ENCODE data around the gene AGAP2. TPM values are rescaled to one million over a fixed set of nuclear protein-coding genes. Genes with fewer than 3 reads are reported as not detected.

The AGAP2 gene
- total RNA-seq, 1 experiment from 2014 or later: 5.3 TPM

GRCh38 chr12:57757771-57758170 is 19.2 kb upstream of the AGAP2 start:
- no CpG with 5 or more reads among the region's 4 CpGs for WGBS (ENCODE audit: extremely low coverage, insufficient read length, low lambda C conversion rate)
- no peak overlapping the region for H4K91ac ChIP-seq (ENCODE audit: insufficient read length, low read depth, low read length)
- Mint-ChIP-seq H3K4me1 (peaks cover 29% of the 10 kb centered on the region in 2 experiments), H3K27ac (no peak overlapping the region), H3K4me3 (no peak overlapping the region), H3K27me3 (ENCODE audit: low read depth) (peaks cover 38% of the 10 kb centered on the region), H3K36me3 (ENCODE audit: insufficient read depth in 1 of 3, low read depth in 3 of 3) (peaks cover 3 to 16% (median 6%) of the 10 kb centered on the region in 3 experiments; a peak in 6 of 7 replicates), H3K9me3 (peaks cover 0 to 2% of the 10 kb centered on the region in 2 experiments; a peak in 1 of 5 replicates)
- no peaks in the 10 kb centered on the region for H3K9me3 ChIP-seq (ENCODE audit: control insufficient read depth, low read depth, low read length)
- H3K79me1 ChIP-seq (ENCODE audit: insufficient read depth, low read depth, low read length, poor library complexity, severe bottlenecking): no peaks in the 10 kb centered on the region
- no peak overlapping the region for H3K27ac ChIP-seq (ENCODE audit: insufficient read length, low read depth, low read length)
- H3K18ac ChIP-seq (ENCODE audit: insufficient read length, low read depth, low read length): no peak overlapping the region
- no peaks in the 10 kb centered on the region for H3K79me2 ChIP-seq (ENCODE audit: insufficient read depth, low read length)
- H3K14ac ChIP-seq (ENCODE audit: insufficient read depth, low read length): no peak overlapping the region
- H2AFZ ChIP-seq (ENCODE audit: low read length): no peak overlapping the region
- no peak overlapping the region for H2BK15ac ChIP-seq (ENCODE audit: low read depth, low read length)
- H4K8ac ChIP-seq (replicated peaks; ENCODE audit: insufficient read length, low read depth, low read length): no peak overlapping the region
- H3K4me1 ChIP-seq (ENCODE audit: insufficient read depth, low read length): 0 out of 2 replicates have a peak, but pooled peaks cover 2% of the 10 kb centered on the region
- H3K23me2 ChIP-seq (ENCODE audit: insufficient read length, low read depth, low read length, poor library complexity, severe bottlenecking): peaks cover 9% of the 10 kb centered on the region
- H4K5ac ChIP-seq (ENCODE audit: insufficient read length, low read depth, low read length): no peak overlapping the region
- no peak overlapping the region for H2AK5ac ChIP-seq (ENCODE audit: insufficient read length, low read length)
- no peaks in the 10 kb centered on the region for H4K20me1 ChIP-seq (ENCODE audit: control insufficient read depth, insufficient read depth, insufficient read length)
- no peak for DNase-seq
- H2BK120ac ChIP-seq (ENCODE audit: low read depth, low read length, poor library complexity, severe bottlenecking): no peak overlapping the region
- H3K23ac ChIP-seq (ENCODE audit: insufficient read length, low read depth, low read length): no peak overlapping the region
- H3K27me3 ChIP-seq (ENCODE audit: insufficient read depth, low read length): peaks cover 11% of the 10 kb centered on the region
- H3K4me2 ChIP-seq (ENCODE audit: insufficient read depth, insufficient read length, low read length): no peak overlapping the region
- H2BK12ac ChIP-seq (ENCODE audit: insufficient read length, low read depth, low read length): no peak overlapping the region
- no peak overlapping the region for H3K56ac ChIP-seq (ENCODE audit: insufficient read length, low read depth, low read length)
- no peak for TF ChIP-seq CTCF (conservative IDR thresholded peaks at IDR 0.05)
- no peak overlapping the region for H3K9ac ChIP-seq (ENCODE audit: extremely low read depth, insufficient read length, low read length)
- no peak overlapping the region for H3T11ph ChIP-seq (ENCODE audit: low read length)
- no peak overlapping the region for H2BK20ac ChIP-seq (ENCODE audit: low read depth, low read length, poor library complexity, severe bottlenecking)
- no peak overlapping the region for H3K4ac ChIP-seq (ENCODE audit: low read depth, low read length)
- no peak overlapping the region for H2BK5ac ChIP-seq (ENCODE audit: insufficient read length, low read length)

All from H9 (cell line).